Keratinocyte (primary cell): Measurements from ENCODE around the gene NAALADL2.

Experiments used
- CTCF ChIP-seq, 3 experiments: IDR thresholded peaks in 1 of 3; conservative IDR thresholded peaks in 1 of 3; optimal IDR thresholded peaks in 1 of 3; 2 replicates in 2 of 3; 3 replicates in 1 of 3; pipeline versions ENCODE3 to v1.5.1; 2011; ENCODE audit warnings: low read length in 3 of 3, mild to moderate bottlenecking in 3 of 3, moderate library complexity in 2 of 3, control low read depth in 1 of 3, inconsistent platforms in 1 of 3; ENCODE audit not compliant: insufficient read depth in 2 of 3; ENCODE audit errors: extremely low read depth in 1 of 3
- EZH2 ChIP-seq: IDR thresholded peaks from one replicate; pipeline ENCODE4 v1.6.1; 2012; ENCODE audit warnings: inconsistent platforms, mild to moderate bottlenecking, low read length, moderate library complexity

GRCh38 chr3:175601521-175601920, 742.4 kb downstream of the NAALADL2 start:
- TF ChIP-seq CTCF (optimal IDR thresholded peaks at IDR 0.05 in 1 of 3, IDR thresholded peaks at IDR 0.05 in 1 of 3, conservative IDR thresholded peaks at IDR 0.05 in 1 of 3; ENCODE audit: extremely low read depth in 1 of 3, insufficient read depth in 2 of 3, low read length in 3 of 3) (no peak), EZH2 (no peak)
